DOHH2 (cell line): ENCODE measurements around the gene FSD1.
A peak's percentile ranks its signal among the peaks of the same experiment; 100 is the strongest.

Experiments
- H3F3A ChIP-seq: fragments of 200-600 bp; sonication (generic), shearing (Covaris generic); 2 replicates; pipeline ENCODE4 v1.6.0; 2016; ENCODE audit warnings: antibody characterized with exemption, mild to moderate bottlenecking; ENCODE audit not compliant: control insufficient read depth, insufficient read depth
- H3K27ac ChIP-seq: fragments of 200-600 bp; sonication (generic); 2 replicates; pipeline ENCODE4 v1.5.1; 2014; ENCODE audit warnings: low read depth, mild to moderate bottlenecking, low read length, moderate library complexity
- H3K27me3 ChIP-seq: fragments of 200-600 bp; sonication (generic); 2 replicates; pipeline ENCODE4 v1.6.1; 2014; ENCODE audit warnings: mild to moderate bottlenecking, low read length, mixed read lengths; ENCODE audit not compliant: control insufficient read depth
- H3K36me3 ChIP-seq: fragments of 200-600 bp; sonication (generic); 2 replicates; pipeline ENCODE4 v1.6.1; 2014; ENCODE audit warnings: mild to moderate bottlenecking, low read length, moderate library complexity, mixed read lengths; ENCODE audit not compliant: control insufficient read depth
- H3K4me1 ChIP-seq: fragments of 200-600 bp; sonication (generic); 2 replicates; pipeline ENCODE4 v1.6.1; 2014; ENCODE audit warnings: mild to moderate bottlenecking, low read length, mixed read lengths; ENCODE audit not compliant: control insufficient read depth
- H3K4me2 ChIP-seq: fragments of 200-600 bp; sonication (generic); 2 replicates; pipeline ENCODE4 v1.6.0; 2014; ENCODE audit warnings: mild to moderate bottlenecking, low read length, moderate library complexity
- H3K4me3 ChIP-seq: fragments of 200-600 bp; sonication (generic); 2 replicates; pipeline ENCODE4 v1.5.1; 2014; ENCODE audit warnings: mild to moderate bottlenecking, low read length, mixed read lengths
- H3K79me2 ChIP-seq: fragments of 200-600 bp; sonication (generic); 2 replicates; pipeline ENCODE4 v1.6.1; 2014; ENCODE audit warnings: mild to moderate bottlenecking, low read length, mixed read lengths; ENCODE audit not compliant: control insufficient read depth
- H3K9me2 ChIP-seq: fragments of 200-600 bp; sonication (generic); replicated peaks from 2 replicates; pipeline ENCODE4 v1.6.1; 2014; ENCODE audit warnings: mild to moderate bottlenecking, low read length, mixed read lengths; ENCODE audit not compliant: control insufficient read depth
- H3K9me3 ChIP-seq: fragments of 200-600 bp; sonication (generic); 2 replicates; pipeline ENCODE4 v1.6.1; 2014; ENCODE audit warnings: antibody characterized with exemption, low read length, mixed read lengths; ENCODE audit not compliant: control insufficient read depth, insufficient read depth
- H4K20me1 ChIP-seq: fragments of 200-600 bp; sonication (generic); 2 replicates; pipeline ENCODE4 v1.6.0; 2014; ENCODE audit warnings: low read depth, mild to moderate bottlenecking, antibody characterized with exemption, low read length, moderate library complexity; ENCODE audit not compliant: control insufficient read depth, insufficient read depth
- CTCF ChIP-seq: fragments of 200-600 bp; sonication (generic); IDR thresholded peaks from one replicate; pipeline ENCODE4 v1.5.1; 2014; ENCODE audit warnings: antibody characterized with exemption, mild to moderate bottlenecking, low read depth, low read length; ENCODE audit not compliant: poor library complexity, severe bottlenecking
- EZH2phosphoT487 ChIP-seq: fragments of 200-600 bp; sonication (generic); IDR thresholded peaks from 2 replicates; pipeline ENCODE4 v1.6.1; 2017; ENCODE audit warnings: borderline replicate concordance, mild to moderate bottlenecking, antibody characterized with exemption, low read length, moderate library complexity, mixed read lengths

The FSD1 gene

GRCh38 chr19:4352701-4353121 lies 48.3 kb downstream of the FSD1 start:
- peak; percentile 86 for TF ChIP-seq CTCF
- no peak for TF ChIP-seq EZH2phosphoT487
- no peaks in the 10 kb centered on the region for H3K79me2 ChIP-seq
- H3K36me3 ChIP-seq, result no peaks in the 10 kb centered on the region; the same call in none of the 2 replicates
- no peaks in the 10 kb centered on the region for H3K27me3 ChIP-seq
- no peak overlapping the region for H3K4me2 ChIP-seq
- no peaks in the 10 kb centered on the region for H3F3A ChIP-seq
- H3K27ac ChIP-seq, result no peak overlapping the region
- no peaks in the 10 kb centered on the region for H3K9me3 ChIP-seq
- no peak overlapping the region for H3K4me3 ChIP-seq
- no peaks in the 10 kb centered on the region for H4K20me1 ChIP-seq
- no peaks in the 10 kb centered on the region for H3K9me2 ChIP-seq
- H3K4me1 ChIP-seq, result no peaks in the 10 kb centered on the region

- Histone ChIP-seq H3K27me3 (no peaks in the 10 kb centered on the region), H3K36me3 (no peaks in the 10 kb centered on the region; the same call in none of the 2 replicates), H3K4me1 (no peaks in the 10 kb centered on the region), H3K79me2 (no peaks in the 10 kb centered on the region), H3K9me3 (no peaks in the 10 kb centered on the region), H4K20me1 (no peaks in the 10 kb centered on the region), H3F3A (no peaks in the 10 kb centered on the region), H3K4me3 (no peak overlapping the region), H3K9me2 (no peaks in the 10 kb centered on the region), H3K27ac (no peak overlapping the region), H3K4me2 (no peak overlapping the region)
- TF ChIP-seq CTCF (no peak), EZH2phosphoT487 (no peak)
Observed at GRCh38 chr19:4354282-4354681, 49.9 kb downstream of the FSD1 start.

- H3K79me2 ChIP-seq, result no peaks in the 10 kb centered on the region
- no peaks in the 10 kb centered on the region for H3K4me1 ChIP-seq
- H3K4me3 ChIP-seq, result no peak overlapping the region
- no peaks in the 10 kb centered on the region for H3F3A ChIP-seq
- no peaks in the 10 kb centered on the region for H3K9me2 ChIP-seq
- no peaks in the 10 kb centered on the region for H3K27me3 ChIP-seq
- peaks cover 6% of the 10 kb centered on the region for H3K36me3 ChIP-seq
- H3K9me3 ChIP-seq, result no peaks in the 10 kb centered on the region
- H4K20me1 ChIP-seq, result no peaks in the 10 kb centered on the region
- H3K4me2 ChIP-seq, result no peak overlapping the region
- H3K27ac ChIP-seq, result no peak overlapping the region
- TF ChIP-seq EZH2phosphoT487, result no peak
Observed at GRCh38 chr19:4354897-4355296, 50.5 kb downstream of the FSD1 start.

- H3F3A ChIP-seq, result no peaks in the 10 kb centered on the region
- TF ChIP-seq EZH2phosphoT487 (no peak), CTCF (no peak)
- no peak overlapping the region for H3K4me3 ChIP-seq
- no peaks in the 10 kb centered on the region for H3K9me2 ChIP-seq
- peaks cover 29% of the 10 kb centered on the region for H3K36me3 ChIP-seq
- no peaks in the 10 kb centered on the region for H3K27me3 ChIP-seq
- no peaks in the 10 kb centered on the region for H3K79me2 ChIP-seq
- no peaks in the 10 kb centered on the region for H3K9me3 ChIP-seq
- H3K27ac ChIP-seq, result no peak overlapping the region
- H3K4me2 ChIP-seq, result no peak overlapping the region
- H3K4me1 ChIP-seq, result no peaks in the 10 kb centered on the region
- no peaks in the 10 kb centered on the region for H4K20me1 ChIP-seq
Observed at GRCh38 chr19:4357095-4357797, 52.8 kb downstream of the FSD1 start.
